ENCODE measurements around the gene VAPB. TPM values are rescaled to one million over a fixed set of nuclear protein-coding genes. Genes with fewer than 3 reads are reported as not detected.
A peak's percentile ranks its signal among the peaks of the same experiment; 100 is the strongest.

Gene VAPB
- total RNA-seq, 3 donors from 2014 or later, result 34.8 to 39.1 (median 35.9) TPM

DNA sequence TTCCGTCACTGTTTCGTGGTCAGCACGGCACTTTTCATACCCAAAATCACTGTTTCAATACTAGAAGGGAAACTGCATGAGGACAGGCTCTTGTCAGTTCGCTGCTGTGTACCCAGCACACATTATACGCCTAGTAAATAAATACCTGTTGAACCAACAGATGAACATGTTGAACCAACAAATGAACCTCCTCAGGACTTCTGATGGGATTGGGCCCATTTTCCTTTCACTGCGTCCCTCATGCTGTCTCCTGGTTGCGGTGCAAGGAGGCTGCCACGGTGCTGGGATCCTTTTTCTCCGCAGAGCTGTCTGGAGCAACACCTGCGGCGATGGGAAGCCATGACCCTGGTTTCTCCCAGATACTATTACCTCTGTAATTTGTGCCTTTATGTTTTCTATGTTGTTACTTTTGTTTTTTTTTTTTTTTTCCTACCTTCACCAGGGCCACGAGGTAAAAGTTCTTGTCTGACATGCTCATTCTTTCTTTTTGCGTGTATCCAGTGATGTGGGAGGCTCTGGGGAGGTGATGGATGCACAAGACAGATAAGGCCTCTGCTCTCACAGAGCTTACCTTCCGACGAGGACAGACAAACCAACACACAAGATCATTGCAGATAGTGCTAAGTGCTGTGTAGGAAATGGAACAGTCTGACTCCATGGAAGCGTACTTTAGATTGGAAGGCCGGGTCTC lies 1.1 kb downstream of the VAPB start:
- Mint-ChIP-seq H3K4me1 (ENCODE audit: low read depth) (peaks cover 49% of the 10 kb centered on the region), H3K36me3 (ENCODE audit: insufficient read depth) (peaks cover 23% of the 10 kb centered on the region), H3K4me3 (peak overlapping the region; percentile 96), H3K9me3 (no peaks in the 10 kb centered on the region), H3K27me3 (ENCODE audit: low read depth) (no peaks in the 10 kb centered on the region)
- ATAC-seq, result no peak
- no peak for DNase-seq

DNA sequence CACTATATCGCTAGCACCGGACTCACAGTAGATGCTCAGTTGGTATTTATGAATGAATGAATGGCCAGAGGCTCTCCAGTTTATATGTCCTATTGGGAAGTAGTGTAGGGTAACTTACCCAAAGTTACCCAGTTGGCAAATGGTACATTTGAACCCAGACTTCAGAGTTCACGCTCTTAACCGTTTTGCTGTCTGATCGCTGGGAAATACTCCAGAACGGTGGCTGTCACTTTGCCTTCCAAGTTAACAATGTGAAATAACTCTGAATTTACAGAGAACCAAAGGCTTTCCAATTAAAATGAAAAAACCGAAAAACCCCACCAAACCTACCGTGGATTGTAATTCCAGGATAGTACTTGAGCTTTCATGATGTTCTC lies 1.6 kb downstream of the VAPB start:
- DNase-seq (no peak), ATAC-seq (no peak)
- Mint-ChIP-seq H3K27me3 (ENCODE audit: low read depth) (no peaks in the 10 kb centered on the region), H3K9me3 (no peaks in the 10 kb centered on the region), H3K4me3 (peak overlapping the region; percentile 96), H3K36me3 (ENCODE audit: insufficient read depth) (peaks cover 23% of the 10 kb centered on the region), H3K4me1 (ENCODE audit: low read depth) (peaks cover 54% of the 10 kb centered on the region)

DNA sequence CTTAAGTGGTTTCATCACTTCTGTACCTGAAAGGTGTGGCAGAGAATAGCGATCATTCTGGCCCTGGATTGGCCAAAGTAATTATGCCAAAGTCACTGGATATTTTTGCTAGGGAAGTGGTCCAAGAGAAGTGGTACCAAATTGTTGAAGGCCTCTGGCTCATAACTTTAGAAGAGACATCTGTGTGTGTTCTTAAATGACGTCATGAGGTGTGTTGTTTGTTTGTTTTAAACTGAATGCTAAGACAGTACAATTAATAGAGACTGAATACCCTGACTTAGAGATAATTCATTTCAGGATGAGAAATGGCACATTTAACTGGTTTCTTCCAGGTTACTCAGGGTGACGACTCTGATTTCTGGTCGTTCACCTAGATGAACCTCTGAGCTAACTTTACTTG lies 3.3 kb downstream of the VAPB start:
- no peak overlapping the region for H3K4me3 Mint-ChIP-seq
- peaks cover 68% of the 10 kb centered on the region for H3K4me1 Mint-ChIP-seq (ENCODE audit: low read depth)
- DNase-seq, result no peak
- no peaks in the 10 kb centered on the region for H3K9me3 Mint-ChIP-seq
- H3K27me3 Mint-ChIP-seq (ENCODE audit: low read depth), result no peaks in the 10 kb centered on the region
- peaks cover 28% of the 10 kb centered on the region for H3K36me3 Mint-ChIP-seq (ENCODE audit: insufficient read depth)
- no peak for ATAC-seq

DNA sequence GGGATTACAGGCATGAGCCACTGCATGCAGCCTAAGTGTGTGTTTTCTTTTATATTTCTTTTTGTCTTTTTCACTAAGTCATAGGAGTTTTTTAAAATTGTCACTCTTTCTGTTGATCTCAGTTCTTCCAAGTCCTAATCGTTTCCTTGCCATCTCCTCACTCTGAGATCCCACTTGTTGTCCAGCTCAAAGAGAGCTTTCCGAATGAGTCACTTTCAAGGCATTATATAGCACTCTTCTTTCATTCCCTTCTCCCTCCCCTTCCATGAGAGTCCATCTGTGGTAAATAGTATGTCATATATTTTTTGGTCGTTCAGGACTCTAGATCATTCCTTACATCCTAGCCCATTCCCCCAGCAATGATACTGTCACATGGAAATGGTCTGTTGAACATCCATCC lies 4.3 kb downstream of the VAPB start:
- H3K4me1 Mint-ChIP-seq (ENCODE audit: low read depth), result peaks cover 78% of the 10 kb centered on the region
- no peak for ATAC-seq
- H3K27me3 Mint-ChIP-seq (ENCODE audit: low read depth), result no peaks in the 10 kb centered on the region
- H3K4me3 Mint-ChIP-seq, result peak overlapping the region; percentile 28
- no peak for DNase-seq
- peaks cover 32% of the 10 kb centered on the region for H3K36me3 Mint-ChIP-seq (ENCODE audit: insufficient read depth)
- H3K9me3 Mint-ChIP-seq, result no peaks in the 10 kb centered on the region

DNA sequence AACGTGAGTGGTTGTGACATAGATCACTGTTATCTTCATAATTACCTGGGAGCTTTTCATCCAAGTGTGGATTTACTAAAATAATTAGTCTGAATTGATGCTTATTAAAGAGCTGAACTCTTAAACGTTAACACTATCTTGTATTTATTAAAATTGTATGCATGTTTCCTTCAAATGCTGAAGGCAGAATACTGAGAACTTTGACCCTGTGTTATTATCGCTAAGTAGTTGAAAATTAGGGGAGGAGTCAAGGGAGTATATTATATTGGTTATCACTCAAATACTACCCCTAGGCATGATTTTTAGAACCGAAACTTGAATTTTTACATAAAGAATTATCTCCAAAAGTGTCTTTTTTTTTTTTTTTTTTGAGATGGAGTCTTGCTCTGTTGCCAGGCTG lies 5.8 kb downstream of the VAPB start:
- peaks cover 89% of the 10 kb centered on the region for H3K4me1 Mint-ChIP-seq (ENCODE audit: low read depth)
- H3K36me3 Mint-ChIP-seq (ENCODE audit: insufficient read depth), result peaks cover 32% of the 10 kb centered on the region
- DNase-seq, result no peak
- ATAC-seq, result no peak
- H3K9me3 Mint-ChIP-seq, result no peaks in the 10 kb centered on the region
- H3K4me3 Mint-ChIP-seq, result no peak overlapping the region
- H3K27me3 Mint-ChIP-seq (ENCODE audit: low read depth), result no peaks in the 10 kb centered on the region

DNA sequence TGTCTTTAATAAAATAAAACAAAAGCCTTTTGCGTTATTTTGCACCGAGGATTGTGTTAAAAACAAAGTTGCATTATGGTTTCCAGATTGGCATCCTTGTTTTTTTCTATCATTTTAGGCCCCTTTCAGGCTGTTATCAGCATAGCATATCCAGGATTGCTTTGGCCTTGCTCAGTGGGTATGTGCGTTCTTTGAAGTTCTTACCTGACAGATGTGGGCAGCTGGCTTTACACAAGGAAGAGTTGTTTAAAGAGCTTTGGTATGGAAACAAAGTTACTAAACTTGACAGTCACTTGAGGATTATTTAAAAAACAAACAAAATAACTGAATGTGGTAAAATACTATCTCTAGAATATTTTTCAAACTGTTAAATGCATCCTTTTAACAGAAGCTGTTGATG lies 6.6 kb downstream of the VAPB start:
- ATAC-seq (no peak), DNase-seq (no peak)
- H3K27me3 Mint-ChIP-seq (ENCODE audit: low read depth), result no peaks in the 10 kb centered on the region
- H3K4me1 Mint-ChIP-seq (ENCODE audit: low read depth), result peaks cover 89% of the 10 kb centered on the region
- H3K9me3 Mint-ChIP-seq, result no peaks in the 10 kb centered on the region
- H3K4me3 Mint-ChIP-seq, result no peak overlapping the region
- H3K36me3 Mint-ChIP-seq (ENCODE audit: insufficient read depth), result peaks cover 28% of the 10 kb centered on the region

DNA sequence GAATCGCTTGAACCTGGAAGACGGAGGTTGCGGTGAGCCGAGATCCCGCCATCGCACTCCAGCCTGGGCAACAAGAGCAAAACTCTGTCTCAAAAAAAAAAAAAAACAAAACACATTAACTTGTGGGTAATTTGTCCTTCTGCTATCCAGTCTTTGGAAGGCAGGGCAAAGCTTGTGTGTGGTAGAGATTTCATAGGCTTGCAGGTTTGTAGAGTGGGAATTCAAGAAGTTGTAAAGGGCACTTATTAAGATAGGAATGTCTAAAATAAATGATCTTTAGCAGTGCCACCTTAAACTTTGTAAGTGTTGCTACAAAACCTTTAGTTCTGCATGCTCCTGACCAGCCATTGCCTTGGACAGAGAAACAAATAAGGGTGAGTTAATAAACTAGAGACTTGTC lies 8.4 kb downstream of the VAPB start:
- Mint-ChIP-seq H3K27me3 (ENCODE audit: low read depth) (no peaks in the 10 kb centered on the region), H3K9me3 (no peaks in the 10 kb centered on the region), H3K4me3 (no peak overlapping the region), H3K4me1 (ENCODE audit: low read depth) (peaks cover 76% of the 10 kb centered on the region), H3K36me3 (ENCODE audit: insufficient read depth) (peaks cover 14% of the 10 kb centered on the region)
- no peak for DNase-seq
- ATAC-seq, result no peak

DNA sequence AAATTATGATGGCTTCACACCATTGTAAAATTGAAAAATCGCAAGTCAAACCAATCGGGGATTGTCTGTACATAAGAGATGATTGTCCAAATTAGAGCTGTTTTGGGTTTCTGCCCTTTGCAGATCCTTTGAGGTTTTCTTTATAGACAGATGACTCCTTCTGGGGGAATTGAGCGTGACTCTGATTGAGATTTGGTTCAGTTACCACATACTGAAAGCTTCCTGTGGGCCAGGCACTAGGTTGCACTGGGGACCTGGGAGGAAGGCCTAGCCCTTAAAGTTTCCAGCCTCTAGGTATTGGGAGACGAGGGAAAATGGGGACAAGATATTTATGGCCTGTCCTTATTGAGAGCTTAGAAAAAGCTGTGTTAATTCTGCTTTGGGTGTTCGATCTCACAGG lies 9.2 kb downstream of the VAPB start:
- Mint-ChIP-seq H3K4me3 (no peak overlapping the region), H3K9me3 (no peaks in the 10 kb centered on the region), H3K4me1 (ENCODE audit: low read depth) (peaks cover 67% of the 10 kb centered on the region), H3K36me3 (ENCODE audit: insufficient read depth) (peaks cover 13% of the 10 kb centered on the region), H3K27me3 (ENCODE audit: low read depth) (no peaks in the 10 kb centered on the region)
- no peak for ATAC-seq
- no peak for DNase-seq

DNA sequence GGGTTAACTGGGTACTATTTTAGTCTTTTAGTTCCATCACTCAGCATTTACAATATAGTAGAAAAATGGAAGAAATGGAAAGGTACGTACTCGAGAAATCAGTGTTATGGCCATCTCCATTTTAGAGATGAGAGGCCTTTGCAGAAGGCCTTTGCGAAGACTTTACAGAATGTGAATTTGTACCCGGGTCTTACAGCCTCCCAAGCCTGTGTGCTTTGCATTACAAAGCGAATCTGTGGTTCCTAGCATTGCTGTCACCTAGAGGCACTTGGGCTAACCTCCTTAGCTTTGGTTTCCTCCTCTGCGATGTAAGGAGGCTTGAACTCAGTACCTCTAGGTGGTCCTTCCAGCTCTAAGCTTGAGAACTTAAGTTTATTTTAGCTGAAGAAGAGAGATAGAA lies 10.9 kb downstream of the VAPB start:
- Mint-ChIP-seq H3K4me1 (ENCODE audit: low read depth) (peaks cover 53% of the 10 kb centered on the region), H3K27me3 (ENCODE audit: low read depth) (no peaks in the 10 kb centered on the region), H3K4me3 (no peak overlapping the region), H3K9me3 (no peaks in the 10 kb centered on the region), H3K36me3 (ENCODE audit: insufficient read depth) (peaks cover 11% of the 10 kb centered on the region)
- no peak for DNase-seq
- ATAC-seq, result no peak

DNA sequence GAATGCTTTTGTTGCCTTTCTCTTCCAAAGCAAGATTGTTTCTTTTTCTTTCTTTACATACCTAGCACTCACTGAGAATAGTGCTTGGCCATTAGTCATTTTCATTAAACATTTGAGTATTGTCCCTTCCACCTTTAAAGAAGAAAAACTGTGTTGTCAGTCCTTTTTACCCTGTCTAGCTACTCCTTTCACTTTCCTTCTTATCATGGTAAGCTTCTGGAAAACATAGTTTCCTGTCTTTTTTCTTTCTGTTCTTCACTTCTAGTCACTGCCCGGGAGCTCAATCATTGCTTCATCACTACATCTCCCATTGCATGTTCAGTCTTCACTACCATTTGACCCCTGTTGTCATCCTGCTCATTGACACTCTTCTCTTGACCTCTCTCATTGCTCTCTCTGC lies 12.1 kb downstream of the VAPB start:
- Mint-ChIP-seq H3K4me3 (no peak overlapping the region), H3K4me1 (ENCODE audit: low read depth) (peaks cover 42% of the 10 kb centered on the region), H3K9me3 (no peaks in the 10 kb centered on the region)

DNA sequence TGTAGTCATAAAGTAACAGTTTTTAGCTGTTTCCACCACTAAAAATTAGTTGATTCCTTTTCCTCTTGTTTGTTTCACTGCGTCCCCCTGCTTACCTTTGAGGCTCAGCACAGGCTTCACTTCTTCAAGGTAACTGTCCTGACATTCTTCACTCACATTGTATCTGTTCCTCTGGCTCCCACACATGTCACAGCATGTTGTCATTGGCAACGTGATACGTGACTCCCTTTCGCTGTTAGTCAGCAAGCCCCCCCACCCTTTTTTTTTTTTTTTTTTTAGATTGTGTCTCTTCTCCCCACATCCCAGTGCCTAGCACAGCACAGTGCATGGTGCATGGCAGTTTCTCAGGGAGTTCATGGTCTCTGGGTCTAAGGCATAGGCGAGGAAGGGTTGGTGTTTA lies 13.3 kb downstream of the VAPB start:
- no peak overlapping the region for H3K4me3 Mint-ChIP-seq
- H3K27me3 Mint-ChIP-seq (ENCODE audit: low read depth), result no peaks in the 10 kb centered on the region
- peaks cover 33% of the 10 kb centered on the region for H3K4me1 Mint-ChIP-seq (ENCODE audit: low read depth)
- no peaks in the 10 kb centered on the region for H3K9me3 Mint-ChIP-seq
- DNase-seq (no peak), ATAC-seq (peak; percentile 39 to 46)
- peaks cover 6% of the 10 kb centered on the region for H3K36me3 Mint-ChIP-seq (ENCODE audit: insufficient read depth)

More for the DNA sequence above, 12.1 kb downstream of the VAPB start:
- DNase-seq, result no peak
- ATAC-seq, result peak; percentile 33 to 38
- H3K27me3 Mint-ChIP-seq (ENCODE audit: low read depth), result no peaks in the 10 kb centered on the region
- H3K36me3 Mint-ChIP-seq (ENCODE audit: insufficient read depth), result peaks cover 10% of the 10 kb centered on the region

DNA sequence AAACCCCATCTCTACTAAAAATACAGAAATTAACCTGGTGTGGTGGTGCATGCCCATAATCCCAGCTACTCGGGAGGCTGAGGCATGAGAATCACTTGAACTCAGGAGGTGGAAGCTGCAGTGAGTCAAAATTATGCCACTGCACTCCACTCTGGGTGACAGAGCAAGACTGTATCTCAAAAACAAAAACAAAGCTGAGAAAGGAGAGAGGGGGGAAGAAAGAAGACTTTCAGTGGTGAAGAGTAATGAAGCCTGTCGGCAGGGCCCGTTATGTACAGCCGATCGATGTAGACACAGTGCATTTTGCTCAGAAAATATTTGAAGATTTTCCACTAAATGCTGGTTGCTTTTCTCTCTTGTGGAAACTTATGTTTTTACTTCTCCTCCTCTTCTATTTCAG lies 13.8 kb downstream of the VAPB start:
- Mint-ChIP-seq H3K36me3 (ENCODE audit: insufficient read depth) (peaks cover 5% of the 10 kb centered on the region), H3K4me3 (no peak overlapping the region), H3K4me1 (ENCODE audit: low read depth) (peaks cover 33% of the 10 kb centered on the region), H3K9me3 (no peaks in the 10 kb centered on the region), H3K27me3 (ENCODE audit: low read depth) (no peaks in the 10 kb centered on the region)
- ATAC-seq, result peak in 1 of 2 donors; percentile 32
- DNase-seq, result no peak

DNA sequence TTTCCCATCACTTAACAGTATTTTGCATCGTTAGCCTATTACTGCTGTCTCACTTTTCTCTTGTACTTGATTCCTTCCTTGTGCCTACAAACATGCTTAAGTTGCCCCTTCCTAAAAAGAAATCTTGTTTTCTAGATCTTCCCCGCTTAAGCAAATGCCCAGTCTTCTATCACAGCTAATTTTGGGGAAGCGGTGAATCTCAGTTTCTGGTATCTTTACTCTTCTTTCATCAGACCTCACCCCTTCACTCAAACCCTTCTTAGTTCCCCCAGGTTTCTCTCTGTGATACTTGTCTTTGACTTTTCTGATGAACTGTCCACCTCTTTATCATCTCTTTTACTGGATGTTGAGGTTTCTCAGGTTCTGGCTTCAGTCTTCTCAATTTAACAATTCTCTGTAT lies 14.2 kb downstream of the VAPB start:
- no peak for DNase-seq
- Mint-ChIP-seq H3K9me3 (no peaks in the 10 kb centered on the region), H3K4me3 (no peak overlapping the region), H3K36me3 (ENCODE audit: insufficient read depth) (peaks cover 2% of the 10 kb centered on the region), H3K4me1 (ENCODE audit: low read depth) (peaks cover 33% of the 10 kb centered on the region), H3K27me3 (ENCODE audit: low read depth) (no peaks in the 10 kb centered on the region)
- no peak for ATAC-seq

DNA sequence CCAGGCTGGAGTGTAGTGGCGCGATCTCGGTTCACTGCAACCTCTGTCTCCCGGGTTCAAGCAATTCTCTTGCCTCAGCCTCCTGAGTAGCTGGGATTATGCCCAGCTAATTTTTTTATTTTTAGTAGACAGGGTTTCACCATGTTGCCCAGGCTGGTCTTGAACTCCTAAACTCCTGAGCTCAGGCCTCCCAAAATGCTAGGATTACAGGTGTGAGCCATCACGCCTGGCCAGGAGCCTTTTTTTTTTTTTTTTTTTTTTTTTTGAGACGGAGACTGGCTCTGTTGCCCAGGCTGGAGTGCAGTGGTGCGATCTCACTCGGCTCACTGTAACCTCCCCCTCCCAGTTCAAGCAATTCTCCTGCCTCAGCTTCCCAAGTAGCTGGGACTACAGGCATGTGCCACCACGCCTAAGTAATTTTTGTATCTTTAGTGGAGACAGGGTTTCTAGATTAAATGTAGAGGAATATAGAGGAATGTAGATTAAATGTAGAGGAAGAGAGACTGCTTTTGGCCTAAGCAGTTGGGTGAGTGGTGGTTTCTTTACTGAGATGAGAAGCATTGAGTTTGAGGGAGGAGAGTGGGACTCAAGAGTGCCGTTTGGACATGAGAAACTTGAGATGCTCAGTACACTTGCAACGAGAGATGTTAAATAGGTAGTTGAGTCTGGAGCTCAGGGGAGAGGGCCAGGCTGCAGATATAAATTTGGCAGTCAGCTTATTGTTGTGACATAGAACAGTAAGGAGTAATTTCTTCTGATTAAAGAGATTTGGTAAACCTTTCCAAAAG lies 16.7 kb downstream of the VAPB start:
- H3K4me3 Mint-ChIP-seq, result no peak overlapping the region
- DNase-seq (no peak), ATAC-seq (no peak)
- no peaks in the 10 kb centered on the region for H3K36me3 Mint-ChIP-seq (ENCODE audit: insufficient read depth)
- no peaks in the 10 kb centered on the region for H3K9me3 Mint-ChIP-seq
- H3K27me3 Mint-ChIP-seq (ENCODE audit: low read depth), result no peaks in the 10 kb centered on the region
- peaks cover 30% of the 10 kb centered on the region for H3K4me1 Mint-ChIP-seq (ENCODE audit: low read depth)

DNA sequence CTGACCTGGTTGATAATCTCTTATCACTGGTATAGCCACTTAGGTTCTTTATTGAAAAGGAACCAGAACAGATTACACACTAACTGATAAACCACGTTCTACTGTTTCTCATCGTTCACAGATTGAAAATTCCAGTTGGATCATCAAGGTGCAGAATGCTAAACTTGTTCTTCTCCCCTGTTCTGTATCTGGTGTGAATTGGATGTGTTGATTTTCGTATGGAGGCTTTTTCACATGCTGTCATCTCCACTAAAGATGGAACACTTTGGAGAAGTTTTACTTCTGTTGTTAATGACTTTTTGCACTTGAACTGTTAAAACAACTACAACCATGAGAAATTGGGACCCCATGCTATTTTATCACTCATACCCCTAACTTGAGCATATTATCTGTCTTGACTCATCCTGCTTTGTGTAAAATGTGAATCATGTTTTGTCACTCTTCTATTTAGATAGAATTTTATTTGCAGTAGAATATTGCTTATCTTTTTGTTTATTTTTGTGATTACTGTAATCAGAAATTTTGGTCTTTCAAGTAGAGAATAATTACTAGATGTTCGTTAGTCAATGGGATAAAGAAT lies 17.5 kb downstream of the VAPB start:
- H3K9me3 Mint-ChIP-seq, result no peaks in the 10 kb centered on the region
- DNase-seq (no peak), ATAC-seq (peak; percentile 26 to 42)
- H3K27me3 Mint-ChIP-seq (ENCODE audit: low read depth), result no peaks in the 10 kb centered on the region
- H3K4me3 Mint-ChIP-seq, result no peak overlapping the region
- H3K4me1 Mint-ChIP-seq (ENCODE audit: low read depth), result peaks cover 31% of the 10 kb centered on the region
- no peaks in the 10 kb centered on the region for H3K36me3 Mint-ChIP-seq (ENCODE audit: insufficient read depth)

Data from activated T-cell treated with anti-CD3 and anti-CD28 coated beads, Interleukin-2, amount 50 U/mL, for 4 hours (primary cell).